SK-N-SH (cell line): ENCODE results near the gene DGKD.

Source experiments
- EZH2phosphoT487 ChIP-seq: fragments of 200-600 bp; sonication (generic); IDR thresholded peaks from 2 replicates; pipeline ENCODE4 v1.6.1; 2017; ENCODE audit warnings: low read depth, mixed run types, mild to moderate bottlenecking, antibody characterized with exemption, moderate library complexity, borderline replicate concordance
- JUND ChIP-seq: IDR thresholded peaks from 2 replicates; pipeline ENCODE4 v1.4.0; 2012
- POLR2AphosphoS5 ChIP-seq: IDR thresholded peaks from 2 replicates; pipeline ENCODE4 v1.6.1; 2012; ENCODE audit warnings: low read depth, low read length
- RCOR1 ChIP-seq: fragments of 150-350 bp; IDR thresholded peaks from 2 replicates; pipeline ENCODE4 v1.6.1; 2017; ENCODE audit warnings: antibody characterized with exemption, low read length
- RFX5 ChIP-seq: IDR thresholded peaks from 2 replicates; pipeline ENCODE4 v1.6.1; 2012; ENCODE audit warnings: mild to moderate bottlenecking, improper control_type of control experiment, low read length
- TAF1 ChIP-seq: IDR thresholded peaks from 2 replicates; pipeline ENCODE4 v1.6.1; 2012; ENCODE audit warnings: low read depth, mild to moderate bottlenecking, low read length, moderate library complexity, borderline replicate concordance
- YY1 ChIP-seq: IDR thresholded peaks from 2 replicates; pipeline ENCODE4 v1.4.0; 2012; ENCODE audit warnings: low read depth, mild to moderate bottlenecking
- TF ChIP-seq, protein P1 (sequence below): fragments of 200-600 bp; sonication (generic); IDR thresholded peaks from 2 replicates; pipeline ENCODE4 v1.6.1; 2017; ENCODE audit warnings: antibody characterized with exemption, mild to moderate bottlenecking, moderate library complexity
- TF ChIP-seq, protein P2 (sequence below): IDR thresholded peaks from 2 replicates; pipeline ENCODE4 v1.6.1; 2012; ENCODE audit warnings: mild to moderate bottlenecking, low read depth, low read length, moderate library complexity
- TF ChIP-seq, protein P3 (sequence below): IDR thresholded peaks from 2 replicates; pipeline ENCODE4 v1.4.0; 2012; ENCODE audit warnings: low read depth

DNA sequence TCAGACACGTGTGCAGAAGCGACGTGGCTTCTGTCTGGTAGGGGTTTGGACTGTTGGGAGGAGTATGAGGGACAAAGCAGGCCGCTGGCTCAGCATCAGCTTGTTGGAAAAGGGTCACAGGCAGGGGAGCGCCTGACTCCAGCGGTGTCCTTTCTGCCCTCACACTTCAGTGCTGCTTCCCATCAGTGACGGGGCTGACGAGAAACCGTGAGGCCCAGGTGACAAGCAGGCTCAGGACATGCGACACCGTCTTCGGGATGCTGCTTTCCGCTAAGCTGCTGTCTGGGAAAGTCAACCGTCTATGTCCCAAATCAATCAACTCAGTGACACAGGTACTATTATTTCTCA is 121.7 kb downstream of the DGKD start:
- TF ChIP-seq, protein P1, sequence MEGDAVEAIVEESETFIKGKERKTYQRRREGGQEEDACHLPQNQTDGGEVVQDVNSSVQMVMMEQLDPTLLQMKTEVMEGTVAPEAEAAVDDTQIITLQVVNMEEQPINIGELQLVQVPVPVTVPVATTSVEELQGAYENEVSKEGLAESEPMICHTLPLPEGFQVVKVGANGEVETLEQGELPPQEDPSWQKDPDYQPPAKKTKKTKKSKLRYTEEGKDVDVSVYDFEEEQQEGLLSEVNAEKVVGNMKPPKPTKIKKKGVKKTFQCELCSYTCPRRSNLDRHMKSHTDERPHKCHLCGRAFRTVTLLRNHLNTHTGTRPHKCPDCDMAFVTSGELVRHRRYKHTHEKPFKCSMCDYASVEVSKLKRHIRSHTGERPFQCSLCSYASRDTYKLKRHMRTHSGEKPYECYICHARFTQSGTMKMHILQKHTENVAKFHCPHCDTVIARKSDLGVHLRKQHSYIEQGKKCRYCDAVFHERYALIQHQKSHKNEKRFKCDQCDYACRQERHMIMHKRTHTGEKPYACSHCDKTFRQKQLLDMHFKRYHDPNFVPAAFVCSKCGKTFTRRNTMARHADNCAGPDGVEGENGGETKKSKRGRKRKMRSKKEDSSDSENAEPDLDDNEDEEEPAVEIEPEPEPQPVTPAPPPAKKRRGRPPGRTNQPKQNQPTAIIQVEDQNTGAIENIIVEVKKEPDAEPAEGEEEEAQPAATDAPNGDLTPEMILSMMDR, result no peak
- TF ChIP-seq YY1 (no peak), RFX5 (no peak), TAF1 (no peak), POLR2AphosphoS5 (no peak), EZH2phosphoT487 (no peak), RCOR1 (no peak), JUND (no peak)
- TF ChIP-seq, protein P2, sequence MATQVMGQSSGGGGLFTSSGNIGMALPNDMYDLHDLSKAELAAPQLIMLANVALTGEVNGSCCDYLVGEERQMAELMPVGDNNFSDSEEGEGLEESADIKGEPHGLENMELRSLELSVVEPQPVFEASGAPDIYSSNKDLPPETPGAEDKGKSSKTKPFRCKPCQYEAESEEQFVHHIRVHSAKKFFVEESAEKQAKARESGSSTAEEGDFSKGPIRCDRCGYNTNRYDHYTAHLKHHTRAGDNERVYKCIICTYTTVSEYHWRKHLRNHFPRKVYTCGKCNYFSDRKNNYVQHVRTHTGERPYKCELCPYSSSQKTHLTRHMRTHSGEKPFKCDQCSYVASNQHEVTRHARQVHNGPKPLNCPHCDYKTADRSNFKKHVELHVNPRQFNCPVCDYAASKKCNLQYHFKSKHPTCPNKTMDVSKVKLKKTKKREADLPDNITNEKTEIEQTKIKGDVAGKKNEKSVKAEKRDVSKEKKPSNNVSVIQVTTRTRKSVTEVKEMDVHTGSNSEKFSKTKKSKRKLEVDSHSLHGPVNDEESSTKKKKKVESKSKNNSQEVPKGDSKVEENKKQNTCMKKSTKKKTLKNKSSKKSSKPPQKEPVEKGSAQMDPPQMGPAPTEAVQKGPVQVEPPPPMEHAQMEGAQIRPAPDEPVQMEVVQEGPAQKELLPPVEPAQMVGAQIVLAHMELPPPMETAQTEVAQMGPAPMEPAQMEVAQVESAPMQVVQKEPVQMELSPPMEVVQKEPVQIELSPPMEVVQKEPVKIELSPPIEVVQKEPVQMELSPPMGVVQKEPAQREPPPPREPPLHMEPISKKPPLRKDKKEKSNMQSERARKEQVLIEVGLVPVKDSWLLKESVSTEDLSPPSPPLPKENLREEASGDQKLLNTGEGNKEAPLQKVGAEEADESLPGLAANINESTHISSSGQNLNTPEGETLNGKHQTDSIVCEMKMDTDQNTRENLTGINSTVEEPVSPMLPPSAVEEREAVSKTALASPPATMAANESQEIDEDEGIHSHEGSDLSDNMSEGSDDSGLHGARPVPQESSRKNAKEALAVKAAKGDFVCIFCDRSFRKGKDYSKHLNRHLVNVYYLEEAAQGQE, result no peak
- TF ChIP-seq, protein P3, sequence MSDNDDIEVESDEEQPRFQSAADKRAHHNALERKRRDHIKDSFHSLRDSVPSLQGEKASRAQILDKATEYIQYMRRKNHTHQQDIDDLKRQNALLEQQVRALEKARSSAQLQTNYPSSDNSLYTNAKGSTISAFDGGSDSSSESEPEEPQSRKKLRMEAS, result no peak
